K562 (cell line): ENCODE measurements around the gene TRPC1.

Experiments used
- BHLHE40 ChIP-seq: IDR thresholded peaks from 2 replicates; pipeline ENCODE4 v1.6.1; 2011; ENCODE audit warnings: low read length, improper control_type of control experiment
- CTCF ChIP-seq, 3 experiments: IDR thresholded peaks in 2 of 3; conservative IDR thresholded peaks in 1 of 3; 2 replicates each; pipeline ENCODE4 v1.5.1; 2011 to 2012; ENCODE audit warnings: low read length in 3 of 3, mild to moderate bottlenecking in 3 of 3, control low read depth in 2 of 3, improper control_type of control experiment in 1 of 3, inconsistent platforms in 1 of 3, low read depth in 1 of 3, mixed read lengths in 1 of 3, moderate library complexity in 1 of 3; ENCODE audit not compliant: insufficient read depth in 2 of 3
- JUNB ChIP-seq: fragments of 450-650 bp; formaldehyde crosslinking; conservative IDR thresholded peaks from 2 replicates; pipeline ENCODE4 v1.4.0; 2020; ENCODE audit warnings: mild to moderate bottlenecking
- KDM4B ChIP-seq, 2 experiments: fragments of 450-650 bp in 1 of 2; sonication (generic) in 1 of 2; IDR thresholded peaks; 2 replicates each; pipeline ENCODE4 v1.6.1; 2016 to 2017; ENCODE audit warnings: borderline replicate concordance in 2 of 2, antibody characterized with exemption in 1 of 2, low read depth in 1 of 2, mild to moderate bottlenecking in 1 of 2
- POLR2A ChIP-seq: fragments of 450-650 bp; conservative IDR thresholded peaks from 2 replicates; pipeline ENCODE4 v1.6.1; 2016
- SFPQ ChIP-seq: fragments of 200-400 bp; formaldehyde crosslinking; IDR thresholded peaks from 2 replicates; pipeline ENCODE4 v1.6.1; 2017; ENCODE audit warnings: mild to moderate bottlenecking, low read depth, low read length, moderate library complexity
- ZNF766 ChIP-seq: fragments of 200-800 bp; sonication (Bioruptor generic); conservative IDR thresholded peaks from 2 replicates; pipeline ENCODE4 v1.6.1; 2016; ENCODE audit warnings: missing genetic modification characterization, missing compliant biosample characterization

GRCh38 chr3:142787719-142788118 lies 63.9 kb downstream of the TRPC1 start:
- TF ChIP-seq SFPQ (no peak), BHLHE40 (no peak), JUNB (no peak), CTCF (IDR thresholded peaks at IDR 0.05 in 2 of 3, conservative IDR thresholded peaks at IDR 0.05 in 1 of 3; ENCODE audit: insufficient read depth in 2 of 3, low read depth in 1 of 3, low read length in 3 of 3) (no peak), KDM4B (IDR thresholded peaks at IDR 0.05; ENCODE audit: borderline replicate concordance in 2 of 2, low read depth in 1 of 2) (no peak), POLR2A (no peak), ZNF766 (CRISPR knock-in tag) (no peak)
